Measurements from ENCODE around the gene TMEM238L.
A peak's percentile ranks its signal among the peaks of the same experiment; 100 is the strongest.

Gene TMEM238L

GRCh38 chr17:10772425-10773380 lies 31.2 kb downstream of the TMEM238L start:
- DNase-seq, result peak; percentile 15

GRCh38 chr17:10771148-10771547 lies 32.8 kb downstream of the TMEM238L start:
- no peak for DNase-seq

GRCh38 chr17:10769840-10770239 lies 34.1 kb downstream of the TMEM238L start:
- no peak for DNase-seq

- DNase-seq, result no peak
Measured at GRCh38 chr17:10768750-10769251, 35.1 kb downstream of the TMEM238L start.

GRCh38 chr17:10767232-10767631 lies 36.7 kb downstream of the TMEM238L start:
- no peak for DNase-seq

- no peak for DNase-seq
Measured at GRCh38 chr17:10762037-10762436, 41.9 kb downstream of the TMEM238L start.

GRCh38 chr17:10761281-10761680 lies 42.6 kb downstream of the TMEM238L start:
- DNase-seq, result no peak

GRCh38 chr17:10758062-10758461 lies 45.8 kb downstream of the TMEM238L start:
- DNase-seq, result no peak

- DNase-seq, result no peak
Measured at GRCh38 chr17:10757647-10758046, 46.3 kb downstream of the TMEM238L start.

GRCh38 chr17:10757067-10757466 lies 46.8 kb downstream of the TMEM238L start:
- no peak for DNase-seq

- no peak for DNase-seq
Measured at GRCh38 chr17:10756619-10757018, 47.3 kb downstream of the TMEM238L start.

- DNase-seq, result no peak
Measured at GRCh38 chr17:10756185-10756584, 47.7 kb downstream of the TMEM238L start.

- DNase-seq, result no peak
Measured at GRCh38 chr17:10755592-10756127, 48.2 kb downstream of the TMEM238L start.

- DNase-seq, result no peak
Measured at GRCh38 chr17:10754861-10755591, 48.9 kb downstream of the TMEM238L start.

- no peak for DNase-seq
Measured at GRCh38 chr17:10754109-10754508, 49.8 kb downstream of the TMEM238L start.

- no peak for DNase-seq
Measured at GRCh38 chr17:10752696-10753095, 51.2 kb downstream of the TMEM238L start.

- DNase-seq, result no peak
Measured at GRCh38 chr17:10751563-10751962, 52.3 kb downstream of the TMEM238L start.

GRCh38 chr17:10750210-10750609 lies 53.7 kb downstream of the TMEM238L start:
- DNase-seq, result no peak

- DNase-seq, result no peak
Measured at GRCh38 chr17:10748531-10749181, 55.2 kb downstream of the TMEM238L start.

- DNase-seq, result no peak
Measured at GRCh38 chr17:10745231-10745630, 58.7 kb downstream of the TMEM238L start.
